Ovary (tissue), 9 donors: Measurements from ENCODE around the gene NHS. TPM values are rescaled to one million over a fixed set of nuclear protein-coding genes. Genes with fewer than 3 reads are reported as not detected.

Experiments used
- DNase-seq, 5 donors: peaks; one replicate each; pipeline ENCODE4 v3.0.0-alpha.2; 2019 to 2020
- H3K27ac ChIP-seq, 2 donors: fragments of 200-600 bp; one replicate each; pipeline versions ENCODE4 v1.5.1 to v1.8.0; 2019 to 2022
- H3K27me3 ChIP-seq: fragments of 200-600 bp; one replicate; pipeline ENCODE4 v1.8.0; 2022
- H3K36me3 ChIP-seq: fragments of 200-600 bp; sonication (generic); one replicate; pipeline ENCODE4 v1.5.1; 2019
- H3K4me1 ChIP-seq: one replicate; pipeline ENCODE4 v1.8.1; 2013; ENCODE audit warnings: mild to moderate bottlenecking, moderate library complexity; ENCODE audit not compliant: insufficient read depth
- H3K4me3 ChIP-seq: fragments of 200-600 bp; sonication (generic); one replicate; pipeline ENCODE4 v1.5.1; 2017
- H3K9me3 ChIP-seq, 2 donors: fragments of 200-600 bp in 1 of 2; sonication (generic) in 1 of 2; one replicate each; pipeline versions ENCODE4 v1.5.1 to v1.8.1; 2013 to 2019; ENCODE audit warnings: mild to moderate bottlenecking in 1 of 2, moderate library complexity in 1 of 2
- CTCF ChIP-seq, 3 donors: fragments of 450-650 bp in 2 of 3; fragments of 200-600 bp in 1 of 3; IDR thresholded peaks; one replicate each; pipeline versions ENCODE4 v1.5.1 to v1.8.0; 2016 to 2022; ENCODE audit warnings: antibody characterized with exemption in 3 of 3, mild to moderate bottlenecking in 1 of 3
- EP300 ChIP-seq: sonication (generic); formaldehyde crosslinking; IDR thresholded peaks from one replicate; pipeline ENCODE4 v1.6.1; 2017; ENCODE audit warnings: antibody characterized with exemption
- POLR2A ChIP-seq: fragments of 450-650 bp; IDR thresholded peaks from one replicate; pipeline ENCODE4 v1.6.1; 2017; ENCODE audit warnings: antibody characterized with exemption, mild to moderate bottlenecking, moderate library complexity
- WGBS, 3 donors: extraction: QIAGEN DNeasy Blood & Tissue Kit in 1 of 3; methylation state at CpG; one replicate each; pipeline versions ENCODE4 v1.1.5 to v1.1.7; 2013 to 2017; 5-methylcytosine and 5-hydroxymethylcytosine counted together
- intact Hi-C, 4 donors: fragments of 100-400 bp; cut with DNase I; formaldehyde crosslinking; loops; one replicate each; pipeline versions ENCODE4 v1.11.0 to v1.15.1; 2022 to 2023
- polyA plus RNA-seq, 2 donors: library from polyadenylated mRNA; stranded (reverse); fragments of 200-250 nt in 1 of 2; fragments of 350-450 nt in 1 of 2; fragmentation: Illumina TruSeq in 1 of 2; extraction: RNeasy Lipid Tissue Mini Kit (QIAGEN cat#74804) in 1 of 2; gene quantifications; one replicate each; pipeline ENCODE4 v1.2.3, GENCODE V29; 2013 to 2014
- total RNA-seq, 7 donors: library from RNA; depleted of rRNA in 2 of 7; stranded (reverse); fragments of >200 nt in 2 of 7; fragmentation: NEBNext Ultra II Directional in 3 of 7; extraction: Animal tissue kit (Norgen Biotek cat#: 25700) in 3 of 7; gene quantifications; one replicate each; pipeline versions ENCODE4 v1.1.0 to v1.2.4, GENCODE V29; 2016 to 2023
- donor health status: DM: no; HTN: no; CAD: no; lungs with moderate emphysema.
- donor health status: DM: no; HTN: no; CAD: no.
- donor health status: Bipolar disorder and iron deficiency.
- donor health status: DM: yes; HTN: yes; CAD: no.
- donor health status: DM: no; HTN: no; CAD: no.
- donor health status: DM: yes; HTN: yes; CAD: no.

Gene NHS
- total and polyA plus RNA-seq, 9 donors = 2.3 to 9.5 (median 6.7) TPM

GRCh38 chrX:17471861-17472260 is 96.9 kb downstream of the NHS start:
- 81 to 87% (median 86%) methylated on average over 3 of the region's 3 CpGs for WGBS, 3 donors
- Histone ChIP-seq H3K4me3 (no peak overlapping the region), H3K9me3 (no peaks in the 10 kb centered on the region), H3K4me1 (no peaks in the 10 kb centered on the region), H3K36me3 (no peaks in the 10 kb centered on the region), H3K27me3 (no peaks in the 10 kb centered on the region), H3K27ac (no peak overlapping the region)
- no peak for TF ChIP-seq EP300
- DNase-seq = no peak
- intact Hi-C loops = no loop called here

- Histone ChIP-seq H3K27me3 (no peaks in the 10 kb centered on the region), H3K36me3 (no peaks in the 10 kb centered on the region), H3K4me3 (no peak overlapping the region), H3K9me3 (no peaks in the 10 kb centered on the region), H3K27ac (no peak overlapping the region), H3K4me1 (no peaks in the 10 kb centered on the region)
- intact Hi-C loops = no loop called here
- TF ChIP-seq CTCF (IDR thresholded peaks at IDR 0.05) (no peak), POLR2A (no peak), EP300 (no peak)
- WGBS, 3 donors = 28 to 37% (median 28%) methylated on average over 1 of the region's 1 CpG
- no peak for DNase-seq
Measured at GRCh38 chrX:17472424-17472823, 97.4 kb downstream of the NHS start.

- DNase-seq = no peak
- Histone ChIP-seq H3K4me1 (no peaks in the 10 kb centered on the region), H3K36me3 (no peaks in the 10 kb centered on the region), H3K27me3 (no peaks in the 10 kb centered on the region), H3K4me3 (no peak overlapping the region), H3K27ac (no peak overlapping the region), H3K9me3 (no peaks in the 10 kb centered on the region)
- no peak for TF ChIP-seq POLR2A
- no peak for TF ChIP-seq EP300
- no peak for TF ChIP-seq CTCF (IDR thresholded peaks at IDR 0.05)
- intact Hi-C loops = no loop called here
- 68 to 71% (median 69%) methylated on average over 2 of the region's 2 CpGs for WGBS, 3 donors
Measured at GRCh38 chrX:17473021-17473420, 98.0 kb downstream of the NHS start.

DNA sequence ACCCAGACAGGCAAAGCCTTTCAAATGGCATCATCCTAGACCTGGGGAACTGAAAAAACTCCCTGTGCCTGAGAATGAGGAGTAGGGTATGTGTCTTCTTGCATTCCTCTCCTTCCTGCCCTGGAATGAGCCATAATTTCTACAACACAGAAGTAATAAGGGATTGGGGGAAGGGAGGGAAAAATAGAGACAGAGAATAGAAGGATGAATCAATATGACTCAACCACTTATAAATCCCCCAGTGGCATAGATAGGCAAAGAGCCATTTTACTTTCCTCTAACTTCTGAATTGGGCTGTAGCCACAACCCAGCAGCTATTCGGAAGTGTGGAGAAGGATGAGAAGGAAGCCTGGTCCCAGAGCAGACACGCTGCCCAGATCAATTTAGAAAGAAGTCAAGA is 99.9 kb downstream of the NHS start:
- TF ChIP-seq POLR2A (no peak), CTCF (IDR thresholded peaks at IDR 0.05) (no peak), EP300 (no peak)

GRCh38 chrX:17475449-17476217 is 100.6 kb downstream of the NHS start:
- Histone ChIP-seq H3K27me3 (no peaks in the 10 kb centered on the region), H3K36me3 (no peaks in the 10 kb centered on the region), H3K4me1 (no peaks in the 10 kb centered on the region), H3K27ac (no peak overlapping the region), H3K9me3 (no peaks in the 10 kb centered on the region), H3K4me3 (no peak overlapping the region)
- no peak for DNase-seq
- WGBS, 3 donors = 41 to 49% (median 42%) methylated on average over 6 of the region's 6 CpGs
- TF ChIP-seq POLR2A (no peak), EP300 (no peak), CTCF (IDR thresholded peaks at IDR 0.05) (no peak)
- intact Hi-C loops = no loop called here

More for the DNA sequence above, 99.9 kb downstream of the NHS start:
- DNase-seq = no peak
- Histone ChIP-seq H3K36me3 (no peaks in the 10 kb centered on the region), H3K9me3 (no peaks in the 10 kb centered on the region), H3K4me1 (no peaks in the 10 kb centered on the region), H3K4me3 (no peak overlapping the region), H3K27ac (no peak overlapping the region), H3K27me3 (no peaks in the 10 kb centered on the region)
- WGBS, 3 donors = 57 to 61% (median 59%) methylated on average over 2 of the region's 2 CpGs
- intact Hi-C loops = no loop called here
